Right lobe of liver (tissue), 4 donors: ENCODE results near the gene ATXN1L.

Experiments
- CTCF ChIP-seq, 4 donors: fragments of 200-600 bp in 3 of 4; fragments of 450-650 bp in 1 of 4; IDR thresholded peaks; one replicate each; pipeline versions ENCODE4 v1.5.1 to v1.8.0; 2016 to 2022; ENCODE audit warnings: antibody characterized with exemption in 4 of 4, mild to moderate bottlenecking in 2 of 4
- POLR2A ChIP-seq: fragments of 450-650 bp; IDR thresholded peaks from one replicate; pipeline ENCODE4 v1.6.1; 2017; ENCODE audit warnings: antibody characterized with exemption, mild to moderate bottlenecking
- donor health status: DM: no; HTN: no; CAD: no.
- donor health status: DM: no; HTN: no; CAD: no.
- donor health status: DM: no; HTN: yes; CAD: no.

GRCh38 chr16:71837150-71837549 is 8.6 kb upstream of the ATXN1L start:
- TF ChIP-seq CTCF (IDR thresholded peaks at IDR 0.05) (no peak), POLR2A (no peak)
